HG02981 (cell line): ENCODE measurements around the gene DAB1.

Experiments used
- ATAC-seq: cut with Tn5 transposase; IDR thresholded peaks from one replicate; pipeline ENCODE4 v1.9.1; 2021; ENCODE audit warnings: mild to moderate bottlenecking, moderate library complexity; ENCODE audit not compliant: unreplicated experiment

The DAB1 gene

DNA sequence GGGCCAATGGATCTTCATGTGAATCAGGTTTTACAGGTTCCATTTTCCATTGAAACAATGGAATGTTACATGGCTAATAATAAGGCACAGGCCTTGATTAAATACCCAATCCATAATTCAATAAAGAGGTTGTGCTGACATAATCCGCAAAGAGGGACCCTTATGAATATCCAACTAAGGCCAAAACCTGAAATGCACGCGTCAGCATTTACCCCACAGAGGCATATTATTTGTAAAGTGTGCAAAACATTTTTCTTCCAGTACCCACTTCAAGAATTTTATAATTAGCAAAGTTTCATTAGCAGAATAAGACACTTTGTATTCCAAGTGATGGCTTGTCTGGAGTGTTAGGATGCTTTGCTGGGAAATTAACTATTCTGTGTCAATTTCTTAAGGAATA, 237.4 kb downstream of the DAB1 start:
- ATAC-seq: no peak

DNA sequence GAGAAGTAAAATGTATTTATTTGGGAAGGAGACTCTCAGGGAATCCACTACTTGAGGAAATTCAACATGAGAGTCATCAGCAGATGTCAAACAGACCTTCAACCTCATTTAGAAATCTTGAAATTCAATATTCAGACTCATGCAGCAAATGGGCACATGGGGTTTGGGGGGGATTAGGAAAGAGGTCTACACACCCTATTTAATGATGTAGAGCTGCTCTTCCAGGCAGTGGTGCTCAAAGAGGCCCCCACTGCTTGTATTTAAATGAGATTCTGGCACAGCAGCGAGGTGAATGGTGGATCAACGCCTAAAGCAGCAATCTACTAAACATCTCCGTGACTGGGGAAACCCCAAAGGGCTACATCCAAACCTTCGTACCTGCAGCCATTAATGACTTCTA, 244.9 kb downstream of the DAB1 start:
- no peak for ATAC-seq

DNA sequence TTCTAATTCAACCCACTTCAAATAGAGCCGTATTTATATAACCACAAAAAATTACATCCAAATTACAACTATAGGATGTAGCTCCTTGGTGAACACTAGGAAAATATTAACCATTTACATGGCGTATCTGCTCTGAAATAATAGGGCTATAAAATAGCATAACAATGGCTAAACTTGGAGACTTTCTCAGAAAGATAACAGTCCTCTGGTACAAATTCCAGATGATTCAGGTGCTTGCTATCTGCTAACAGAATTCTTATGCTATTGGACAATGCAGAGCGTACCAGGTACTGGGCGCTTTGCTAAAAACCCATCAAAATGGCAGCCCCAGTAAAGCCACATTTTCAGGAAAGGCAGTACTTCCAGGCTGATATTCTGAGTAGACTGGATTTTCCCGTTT, 248.4 kb downstream of the DAB1 start:
- ATAC-seq: no peak

DNA sequence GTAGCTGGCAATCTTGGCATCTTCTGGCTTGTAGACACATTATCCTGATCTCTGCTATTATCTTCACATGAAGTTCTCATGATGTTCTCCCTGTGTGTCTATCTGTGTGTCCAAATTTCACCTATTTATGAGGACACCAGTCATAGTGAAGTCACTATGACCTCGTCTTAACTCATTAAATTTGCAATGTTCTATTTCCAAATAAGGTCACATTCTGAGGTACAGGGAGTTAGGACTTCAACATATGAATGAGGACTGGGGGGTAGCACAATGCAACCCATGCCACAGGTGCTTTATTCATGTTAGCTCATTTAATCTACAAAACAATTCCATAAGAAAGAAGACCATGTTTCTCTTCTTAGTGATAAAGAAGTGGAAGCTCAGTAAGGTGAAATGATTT, 251.8 kb downstream of the DAB1 start:
- ATAC-seq: no peak

DNA sequence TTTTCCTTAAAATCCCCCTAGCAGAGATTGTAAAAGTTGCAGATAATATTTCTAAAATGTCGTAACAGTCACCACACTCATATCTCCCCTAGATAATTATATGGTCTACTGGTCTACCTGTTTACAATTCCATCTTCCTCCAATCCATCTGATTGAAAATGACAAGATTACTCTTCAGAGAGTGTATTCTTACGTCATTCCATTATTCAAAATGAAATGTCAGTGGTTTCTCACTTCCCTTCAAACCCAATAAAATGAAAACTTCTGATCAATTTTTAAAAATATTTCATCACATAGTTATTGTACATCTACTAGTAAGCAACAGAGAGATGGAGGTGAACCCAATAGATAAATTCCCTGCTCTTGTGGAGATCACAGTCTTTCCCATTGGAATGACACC, 255.9 kb downstream of the DAB1 start:
- ATAC-seq: peak; percentile 60

DNA sequence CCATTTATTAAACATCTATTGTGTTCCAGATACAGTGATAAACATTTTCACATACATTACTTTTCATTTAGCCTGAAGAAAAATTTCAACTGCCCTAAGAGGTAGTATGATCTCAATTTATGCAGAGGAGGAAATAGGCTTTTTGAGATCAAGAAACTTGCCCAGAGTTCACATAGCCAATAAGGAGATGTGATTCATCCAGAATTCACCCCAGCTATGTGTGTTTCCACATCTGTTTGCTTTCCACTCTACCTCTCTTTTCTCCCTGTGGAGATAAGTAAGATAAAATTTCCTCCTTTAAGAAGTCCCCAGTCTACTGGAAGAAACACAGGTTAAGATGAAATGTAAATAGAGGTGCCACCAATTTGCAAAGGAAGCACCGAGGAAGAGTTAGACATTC, 258.3 kb downstream of the DAB1 start:
- ATAC-seq: no peak

DNA sequence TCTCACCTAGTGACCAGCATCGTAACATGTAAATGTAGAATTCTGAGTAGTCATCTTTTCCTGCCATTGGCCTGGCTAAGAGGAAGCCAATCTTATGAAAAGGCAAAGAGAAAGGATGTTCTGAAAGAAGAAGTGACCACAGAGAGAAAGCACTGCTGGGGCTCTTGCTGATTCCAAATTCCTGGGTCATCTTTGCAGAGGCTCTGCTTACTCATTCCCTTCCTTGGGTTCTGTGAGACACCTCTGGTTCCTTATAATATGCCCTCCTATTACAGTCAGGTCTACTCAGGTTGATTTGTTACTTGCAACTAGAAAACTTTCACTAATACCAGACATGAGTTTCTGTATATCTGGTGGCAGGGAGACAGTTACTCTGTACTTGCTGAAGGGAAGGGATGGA, 259.3 kb downstream of the DAB1 start:
- peak; percentile 67 for ATAC-seq

DNA sequence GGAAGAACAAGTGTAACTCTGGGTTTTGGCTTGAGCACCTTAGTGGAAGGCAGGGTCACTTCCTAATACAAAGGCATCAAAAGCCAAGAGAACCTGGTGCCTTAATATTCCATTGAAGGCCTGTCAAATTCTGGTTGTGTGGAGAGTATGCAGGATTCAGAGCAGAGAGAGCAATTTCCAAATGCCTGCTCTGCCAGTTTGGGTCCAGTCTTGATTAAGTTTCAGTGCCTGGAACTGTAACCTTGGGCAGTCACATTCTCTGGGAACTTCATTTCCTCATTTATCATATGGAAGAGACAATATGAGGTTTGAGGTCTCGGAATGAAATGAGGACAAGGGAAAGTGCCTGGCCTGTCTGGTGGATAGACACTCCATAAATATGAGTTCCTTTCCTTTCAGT, 260.1 kb downstream of the DAB1 start:
- no peak for ATAC-seq

DNA sequence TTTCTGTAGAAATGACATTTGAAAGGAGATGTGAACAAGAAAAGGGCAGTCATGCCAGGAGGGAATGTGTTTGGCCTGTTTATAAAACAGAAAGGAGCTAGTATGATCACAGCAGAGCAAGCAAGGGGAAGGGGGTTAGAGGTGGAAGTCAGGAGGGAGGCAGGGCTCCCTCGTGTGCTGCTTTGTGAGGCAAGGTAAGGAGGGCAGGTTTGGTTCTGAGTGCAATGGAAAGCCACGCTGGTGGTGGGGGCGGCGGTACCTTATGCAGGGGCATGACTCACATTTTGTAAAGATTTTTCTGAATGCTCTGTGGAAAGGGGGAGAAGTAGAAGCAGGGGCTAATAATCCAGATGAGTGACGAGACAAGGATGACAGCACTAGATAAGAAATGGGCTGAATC, 260.5 kb downstream of the DAB1 start:
- no peak for ATAC-seq

DNA sequence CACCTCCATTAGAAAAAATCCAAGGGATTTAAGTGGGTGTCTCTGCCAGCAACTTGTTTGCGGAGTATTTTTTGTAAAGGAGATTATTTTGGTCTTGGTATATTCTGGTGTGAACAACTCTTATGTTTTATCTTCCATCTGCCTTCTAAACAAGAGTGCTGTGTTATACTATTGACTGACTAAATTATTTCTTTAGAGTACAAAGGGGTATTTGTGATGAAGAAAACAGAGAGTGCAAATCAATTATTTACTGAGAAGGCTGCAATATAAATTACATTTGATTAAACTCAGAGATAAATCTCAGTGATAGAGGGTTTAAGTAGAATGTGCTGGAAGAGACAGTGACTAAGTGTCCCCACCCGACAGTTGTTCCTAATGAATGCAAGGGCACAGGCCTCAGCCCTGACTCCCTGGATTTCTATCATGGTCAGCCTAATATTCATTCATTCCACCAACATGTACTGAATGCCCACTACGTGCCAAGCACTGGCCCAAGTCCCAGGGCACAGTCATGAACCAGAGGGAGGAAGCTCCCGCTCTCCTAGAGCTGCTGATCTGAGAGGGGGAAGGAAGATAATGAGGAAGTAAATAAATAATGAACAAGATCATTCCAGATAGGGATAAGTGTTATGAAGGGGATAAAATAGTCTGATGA, 261.1 kb downstream of the DAB1 start:
- ATAC-seq: no peak

DNA sequence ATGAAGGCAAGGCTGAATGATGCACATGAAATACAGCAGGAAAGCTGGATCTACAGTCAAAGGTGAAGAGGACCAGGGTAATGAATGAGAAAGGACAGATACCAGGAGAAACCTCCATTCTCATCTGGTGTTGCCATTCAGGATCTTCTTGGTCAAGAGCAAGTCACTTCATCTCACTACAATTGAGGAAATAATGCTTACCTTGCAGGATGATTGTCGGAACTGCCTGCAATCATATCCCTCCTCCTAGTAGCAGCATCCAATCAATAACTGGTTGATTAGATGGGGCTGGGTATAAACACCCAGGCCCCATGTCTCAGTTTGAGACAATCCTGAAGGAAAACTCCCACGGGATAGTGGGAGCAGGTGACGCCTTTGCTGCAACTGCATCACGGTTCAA, 263.3 kb downstream of the DAB1 start:
- no peak for ATAC-seq

DNA sequence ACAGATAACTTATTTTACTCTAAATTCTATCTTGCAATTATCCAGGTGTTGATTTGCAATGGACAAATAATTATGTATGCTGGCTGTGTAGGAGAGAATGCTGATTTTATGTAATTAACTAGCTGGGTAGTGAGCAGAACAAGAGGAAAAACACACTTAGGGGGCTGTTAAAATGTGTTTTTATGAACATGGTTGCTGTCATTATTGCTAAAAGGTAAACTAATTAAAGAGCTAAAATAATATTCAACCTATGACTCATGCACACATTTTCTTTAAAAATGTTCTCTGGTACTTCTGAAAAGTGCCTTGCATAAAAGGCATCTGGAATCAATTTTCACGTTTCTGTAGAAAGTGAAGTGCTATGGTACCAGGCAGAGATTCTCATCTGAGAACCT, 265.3 kb downstream of the DAB1 start:
- no peak for ATAC-seq

DNA sequence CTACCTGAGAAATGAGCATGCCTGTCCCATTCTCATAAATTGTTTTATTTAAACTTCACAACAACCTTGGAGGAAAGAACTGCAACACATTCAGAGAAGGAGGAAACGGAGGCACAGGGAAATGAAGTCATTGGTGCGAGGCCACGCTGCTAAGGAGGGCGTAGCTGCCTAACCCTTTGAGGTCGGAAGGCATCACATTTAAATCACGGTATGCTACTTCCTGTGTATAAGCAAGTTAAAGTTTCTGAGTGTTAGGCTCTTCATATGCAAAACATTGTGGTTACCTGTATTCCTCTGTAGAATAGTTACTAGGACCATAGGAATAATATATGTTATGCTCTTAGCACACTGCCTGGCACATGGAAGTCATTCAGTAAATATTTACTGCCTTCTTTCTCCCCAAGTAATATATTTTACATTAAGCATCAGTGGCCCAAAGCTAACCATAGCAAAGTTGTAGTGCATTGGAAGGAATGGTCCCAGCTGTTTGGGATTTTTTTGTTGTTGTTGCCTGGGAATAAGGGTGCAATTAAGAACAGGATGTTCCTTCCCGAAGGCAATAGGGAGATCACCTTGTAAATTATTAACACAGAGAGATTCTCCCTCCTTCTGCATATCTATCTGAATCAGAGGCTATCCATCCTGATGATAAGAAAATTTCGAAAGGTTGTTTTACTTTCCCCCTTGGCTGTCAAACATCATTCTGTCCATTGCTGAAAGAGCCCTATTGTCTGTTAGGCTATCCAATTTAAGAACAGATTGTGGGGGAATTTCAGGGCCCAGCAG, 265.8 kb downstream of the DAB1 start:
- peak; percentile 54 for ATAC-seq

DNA sequence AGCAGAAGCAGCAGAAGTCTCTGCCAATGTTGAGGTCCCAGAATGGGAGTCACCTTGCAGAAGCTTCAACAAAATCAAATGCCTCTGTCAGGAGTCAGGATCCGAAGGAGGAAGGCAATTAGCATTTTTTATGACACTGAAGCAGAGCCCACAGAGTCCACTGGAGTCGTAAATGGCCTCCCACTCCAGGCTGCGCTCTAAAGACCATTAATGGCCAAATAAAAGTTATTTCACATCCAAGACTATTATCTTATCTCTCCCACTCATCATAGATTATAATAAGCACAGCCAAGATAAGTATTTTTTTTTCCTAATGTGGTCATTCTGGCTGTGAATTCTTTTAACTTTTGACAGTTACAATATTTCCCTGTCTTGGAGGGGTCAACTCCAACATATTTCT, 267.0 kb downstream of the DAB1 start:
- no peak for ATAC-seq

DNA sequence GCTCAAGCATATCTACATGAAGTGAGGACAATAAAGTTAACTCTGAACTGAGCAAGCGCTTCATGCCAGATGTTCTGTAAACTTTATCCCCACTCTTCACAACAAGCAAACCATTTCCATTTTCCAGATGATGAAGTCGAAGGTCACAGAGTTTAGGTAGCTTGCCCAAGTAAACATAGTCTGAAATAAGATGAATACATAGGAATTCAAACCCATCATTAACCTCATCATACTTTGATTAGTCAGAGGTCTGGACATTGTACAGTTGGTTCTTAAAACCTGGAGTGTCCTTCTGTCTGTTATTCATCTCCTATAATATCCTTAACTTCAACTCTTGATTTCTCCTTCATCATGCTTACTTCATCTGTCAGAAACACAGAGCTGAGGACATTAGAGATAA, 277.8 kb downstream of the DAB1 start:
- no peak for ATAC-seq

DNA sequence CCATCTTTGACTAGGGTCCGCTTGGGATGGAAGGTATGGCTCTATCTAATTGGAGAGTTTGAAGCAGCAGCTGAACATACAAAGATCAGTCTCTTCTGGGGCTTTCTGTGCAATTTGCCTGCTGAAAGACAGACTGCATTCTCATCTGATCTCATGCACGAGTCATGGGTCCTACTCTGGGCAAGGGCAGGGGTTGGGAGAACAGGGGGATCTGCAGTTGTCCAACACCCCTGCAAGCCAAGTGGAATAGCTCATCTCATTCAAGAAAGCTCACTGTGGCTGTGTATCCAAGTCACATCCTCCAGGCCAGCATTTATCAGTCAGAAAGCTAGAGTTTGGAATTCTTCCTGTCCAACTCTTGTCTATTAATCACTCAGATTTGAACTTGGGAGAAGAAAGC, 280.9 kb downstream of the DAB1 start:
- no peak for ATAC-seq

DNA sequence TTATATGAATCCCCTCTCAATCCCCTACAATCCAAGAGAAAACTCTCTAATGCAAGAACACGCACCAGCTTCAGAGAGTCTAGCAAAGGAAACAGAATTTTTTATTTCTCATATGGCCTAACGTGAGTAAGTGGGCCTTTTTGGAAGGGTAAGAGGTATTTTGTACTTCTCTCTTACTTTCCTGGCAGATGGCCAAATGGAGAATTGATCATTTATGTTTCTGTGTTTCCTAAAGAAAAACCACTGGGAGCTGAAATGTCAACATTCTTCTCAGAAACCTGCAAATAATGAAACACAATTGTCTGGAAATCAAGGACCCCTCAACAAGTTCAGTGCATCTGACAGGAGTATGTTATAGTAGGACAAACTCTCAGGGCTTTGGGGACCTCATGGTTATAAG, 281.7 kb downstream of the DAB1 start:
- ATAC-seq: no peak

DNA sequence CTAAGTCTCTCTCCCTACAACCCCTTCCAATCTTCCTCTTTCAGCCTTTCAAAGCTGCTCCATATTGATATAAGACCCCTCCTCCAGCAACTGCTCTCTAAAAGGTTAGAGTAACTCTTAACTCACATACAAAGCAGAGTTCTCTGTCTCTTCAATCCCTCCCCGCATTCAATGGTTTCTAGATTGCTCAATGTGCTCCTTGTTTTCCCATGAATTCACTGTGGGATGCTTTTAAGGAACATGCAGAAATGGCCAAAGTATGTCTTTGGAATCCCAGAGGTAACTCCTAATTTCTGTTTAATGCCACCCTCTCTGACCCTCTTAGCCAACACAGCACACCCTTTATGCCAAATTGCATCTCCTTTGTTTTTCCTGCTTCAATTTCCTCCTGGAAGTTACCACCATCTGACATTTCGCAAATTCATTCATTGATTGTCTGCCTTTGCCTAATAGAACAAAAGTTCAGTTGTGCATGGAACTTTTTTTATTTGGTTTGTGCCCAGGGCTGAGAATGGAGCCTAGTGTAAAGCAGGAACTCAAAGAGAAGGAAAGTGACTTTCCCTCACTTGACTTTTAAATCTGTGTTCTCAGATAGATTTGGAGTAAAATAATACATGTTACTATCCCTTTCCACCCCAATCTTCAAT, 285.3 kb downstream of the DAB1 start:
- no peak for ATAC-seq

DNA sequence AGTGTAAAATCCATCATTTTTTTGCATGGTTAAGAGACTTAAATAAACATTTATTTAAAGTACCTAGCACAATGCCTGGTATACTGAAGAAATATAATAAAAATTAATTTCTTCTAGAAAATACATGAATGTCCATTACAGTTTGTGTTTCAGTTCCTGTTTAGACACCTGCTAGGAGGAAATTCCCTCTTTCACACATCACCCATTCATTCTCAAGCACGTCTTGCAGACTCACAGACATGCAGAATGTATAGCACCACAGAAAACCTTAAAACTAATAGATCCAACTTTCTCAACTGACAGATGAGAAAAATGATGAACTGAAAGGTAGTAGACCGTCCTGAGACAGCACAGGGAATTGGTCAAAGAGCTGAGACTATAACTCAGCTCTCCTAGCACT, 285.9 kb downstream of the DAB1 start:
- peak; percentile 84 for ATAC-seq

DNA sequence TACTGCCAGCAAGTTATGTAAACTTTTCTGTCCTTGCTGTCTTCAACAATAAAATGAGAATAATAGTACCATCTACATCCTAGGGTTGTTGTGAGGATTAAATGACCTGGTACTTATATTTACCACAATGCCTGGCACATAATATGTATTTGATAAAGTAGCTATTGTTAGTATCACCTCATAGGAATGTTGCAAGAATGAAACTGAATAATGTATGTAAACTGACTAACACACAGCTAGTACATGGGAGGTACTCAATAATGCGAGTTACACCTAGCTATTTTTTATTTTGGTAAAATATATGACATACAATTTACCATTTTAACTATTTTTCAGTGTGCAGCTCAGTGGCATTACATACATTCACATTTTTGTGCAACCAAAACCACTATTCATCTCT, 289.1 kb downstream of the DAB1 start:
- no peak for ATAC-seq

DNA sequence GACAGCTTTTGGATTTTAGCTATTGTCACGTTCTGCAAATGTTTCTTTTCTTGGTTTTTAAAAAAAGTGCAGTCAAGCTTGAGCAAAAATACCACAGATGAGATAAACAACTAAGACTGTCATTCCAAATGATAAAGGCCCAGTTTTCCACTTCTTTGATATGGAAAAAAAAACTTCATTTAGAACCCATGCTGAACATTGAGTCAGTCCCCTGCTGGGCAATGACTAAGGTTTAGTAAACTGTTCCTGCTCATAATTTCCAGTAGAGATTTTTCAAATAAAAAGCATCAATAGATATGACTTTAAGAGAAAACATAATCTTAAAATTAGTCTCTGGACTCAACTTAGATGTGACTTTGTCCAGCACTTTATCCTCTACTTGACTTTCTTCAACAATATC, 290.2 kb downstream of the DAB1 start:
- no peak for ATAC-seq

DNA sequence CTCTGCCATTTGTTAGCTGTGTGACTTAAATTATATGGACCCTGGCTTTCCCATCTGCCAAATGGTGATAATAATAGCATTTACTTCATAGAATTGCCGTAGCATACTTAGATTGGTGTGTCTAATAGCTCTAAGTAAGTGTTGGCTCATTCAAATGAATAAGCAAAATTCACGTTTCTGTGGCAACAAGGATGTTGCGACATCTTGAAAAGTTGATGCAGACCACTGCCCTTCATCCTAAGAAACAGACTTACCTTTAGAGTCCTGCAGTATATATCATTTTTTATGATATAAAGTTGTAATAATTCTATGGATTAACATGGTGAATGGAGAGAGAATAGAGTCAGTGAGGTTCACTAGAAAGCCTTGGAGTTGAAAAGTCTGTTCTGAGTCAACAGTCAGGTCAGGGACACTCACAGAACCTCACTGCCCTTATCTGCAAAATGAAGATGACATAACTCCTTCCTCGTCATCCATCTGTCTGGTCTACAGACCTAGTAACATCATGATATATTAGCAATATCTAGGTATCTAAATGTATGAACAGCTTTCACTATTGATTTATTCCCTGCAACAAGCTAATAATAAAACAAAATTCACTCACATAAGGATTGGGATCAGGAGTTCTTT, 290.8 kb downstream of the DAB1 start:
- ATAC-seq: no peak
